Measurements from ENCODE around the gene SEMA4D. TPM values are rescaled to one million over a fixed set of nuclear protein-coding genes. Genes with fewer than 3 reads are reported as not detected.
A peak's percentile ranks its signal among the peaks of the same experiment; 100 is the strongest.

The SEMA4D gene
- total and polyA plus RNA-seq, 4 donors = 1.4 to 26.2 (median 13.5) TPM

- Histone ChIP-seq H3K4me3 (ENCODE audit: low read length in 2 of 2) (no peak overlapping the region), H3K4me1 (ENCODE audit: control insufficient read depth in 1 of 2, insufficient read depth in 2 of 2, low read length in 2 of 2) (no peaks in the 10 kb centered on the region), H3K27ac (ENCODE audit: low read depth in 1 of 2, low read length in 2 of 2) (no peak overlapping the region), H3K36me3 (ENCODE audit: control insufficient read depth in 1 of 2, insufficient read depth in 2 of 2, low read length in 1 of 2) (no peaks in the 10 kb centered on the region), H3K27me3 (ENCODE audit: control insufficient read depth in 1 of 2, insufficient read depth in 2 of 2, low read length in 1 of 2) (no peaks in the 10 kb centered on the region), H3K9me3 (ENCODE audit: control insufficient read depth, low read length) (no peaks in the 10 kb centered on the region)
- ATAC-seq (ENCODE audit: low FRiP score) (no peak), DNase-seq (no peak)
- WGBS, 2 donors = 89% methylated on average over 6 of the region's 6 CpGs
- intact Hi-C loops (cut with DNase I) = no loop called here
Observed at GRCh38 chr9:89470224-89470839, 27.6 kb downstream of the SEMA4D start.

- Histone ChIP-seq H3K4me3 (ENCODE audit: low read length in 2 of 2) (no peak overlapping the region), H3K9me3 (ENCODE audit: control insufficient read depth, low read length) (no peaks in the 10 kb centered on the region), H3K36me3 (ENCODE audit: control insufficient read depth in 1 of 2, insufficient read depth in 2 of 2, low read length in 1 of 2) (no peaks in the 10 kb centered on the region), H3K4me1 (ENCODE audit: control insufficient read depth in 1 of 2, insufficient read depth in 2 of 2, low read length in 2 of 2) (no peaks in the 10 kb centered on the region), H3K27ac (ENCODE audit: low read depth in 1 of 2, low read length in 2 of 2) (no peak overlapping the region), H3K27me3 (ENCODE audit: control insufficient read depth in 1 of 2, insufficient read depth in 2 of 2, low read length in 1 of 2) (no peaks in the 10 kb centered on the region)
- ATAC-seq (ENCODE audit: low FRiP score) (no peak), DNase-seq (no peak)
- intact Hi-C loops (cut with DNase I) = no loop called here
- 69 to 87% methylated on average over 1 of the region's 1 CpG for WGBS, 2 donors
Observed at GRCh38 chr9:89469003-89469402, 28.9 kb downstream of the SEMA4D start.

GRCh38 chr9:89468281-89468960 is 29.5 kb downstream of the SEMA4D start:
- Histone ChIP-seq H3K9me3 (ENCODE audit: control insufficient read depth, low read length) (no peaks in the 10 kb centered on the region), H3K27me3 (ENCODE audit: control insufficient read depth in 1 of 2, insufficient read depth in 2 of 2, low read length in 1 of 2) (no peaks in the 10 kb centered on the region), H3K36me3 (ENCODE audit: control insufficient read depth in 1 of 2, insufficient read depth in 2 of 2, low read length in 1 of 2) (no peaks in the 10 kb centered on the region), H3K4me1 (ENCODE audit: control insufficient read depth in 1 of 2, insufficient read depth in 2 of 2, low read length in 2 of 2) (no peaks in the 10 kb centered on the region), H3K4me3 (ENCODE audit: low read length in 2 of 2) (no peak overlapping the region), H3K27ac (ENCODE audit: low read depth in 1 of 2, low read length in 2 of 2) (no peak overlapping the region)
- no peak for ATAC-seq (ENCODE audit: low FRiP score)
- intact Hi-C loops (cut with DNase I) = no loop called here
- DNase-seq = no peak
- WGBS, 2 donors = 87 to 90% methylated on average over 7 of the region's 7 CpGs

GRCh38 chr9:89467278-89467625 is 30.7 kb downstream of the SEMA4D start:
- WGBS, 2 donors = 82 to 85% methylated on average over 3 to 4 of the region's 4 CpGs
- no peak for DNase-seq
- intact Hi-C loops (cut with DNase I) = no loop called here

GRCh38 chr9:89466451-89467277 is 31.2 kb downstream of the SEMA4D start:
- Histone ChIP-seq H3K4me1 (ENCODE audit: control insufficient read depth in 1 of 2, insufficient read depth in 2 of 2, low read length in 2 of 2) (no peaks in the 10 kb centered on the region), H3K36me3 (ENCODE audit: control insufficient read depth in 1 of 2, insufficient read depth in 2 of 2, low read length in 1 of 2) (no peaks in the 10 kb centered on the region), H3K27ac (ENCODE audit: low read depth in 1 of 2, low read length in 2 of 2) (no peak overlapping the region), H3K27me3 (ENCODE audit: control insufficient read depth in 1 of 2, insufficient read depth in 2 of 2, low read length in 1 of 2) (no peaks in the 10 kb centered on the region), H3K4me3 (ENCODE audit: low read length in 2 of 2) (no peak overlapping the region), H3K9me3 (ENCODE audit: control insufficient read depth, low read length) (no peaks in the 10 kb centered on the region)
- DNase-seq (no peak), ATAC-seq (ENCODE audit: low FRiP score) (no peak)
- WGBS, 2 donors = 89 to 90% methylated on average over 18 of the region's 18 CpGs
- intact Hi-C loops (cut with DNase I) = no loop called here

More at GRCh38 chr9:89467278-89467625, 30.7 kb downstream of the SEMA4D start:
- Histone ChIP-seq H3K27ac (ENCODE audit: low read depth in 1 of 2, low read length in 2 of 2) (no peak overlapping the region), H3K27me3 (ENCODE audit: control insufficient read depth in 1 of 2, insufficient read depth in 2 of 2, low read length in 1 of 2) (no peaks in the 10 kb centered on the region), H3K4me3 (ENCODE audit: low read length in 2 of 2) (no peak overlapping the region), H3K9me3 (ENCODE audit: control insufficient read depth, low read length) (no peaks in the 10 kb centered on the region), H3K4me1 (ENCODE audit: control insufficient read depth in 1 of 2, insufficient read depth in 2 of 2, low read length in 2 of 2) (no peaks in the 10 kb centered on the region), H3K36me3 (ENCODE audit: control insufficient read depth in 1 of 2, insufficient read depth in 2 of 2, low read length in 1 of 2) (no peaks in the 10 kb centered on the region)
- no peak for ATAC-seq (ENCODE audit: low FRiP score)

GRCh38 chr9:89465726-89466308 is 32.1 kb downstream of the SEMA4D start:
- no peaks in the 10 kb centered on the region for H3K27me3 ChIP-seq (ENCODE audit: control insufficient read depth in 1 of 2, insufficient read depth in 2 of 2, low read length in 1 of 2)
- intact Hi-C loops (cut with DNase I) = no loop called here
- 95 to 96% methylated on average over 10 of the region's 10 CpGs for WGBS, 2 donors
- H3K4me3 ChIP-seq (ENCODE audit: low read length in 2 of 2) = no peak overlapping the region
- no peak overlapping the region for H3K27ac ChIP-seq (ENCODE audit: low read depth in 1 of 2, low read length in 2 of 2)
- no peaks in the 10 kb centered on the region for H3K9me3 ChIP-seq (ENCODE audit: control insufficient read depth, low read length)
- ATAC-seq (ENCODE audit: low FRiP score) (no peak), DNase-seq (no peak)
- no peaks in the 10 kb centered on the region for H3K4me1 ChIP-seq (ENCODE audit: control insufficient read depth in 1 of 2, insufficient read depth in 2 of 2, low read length in 2 of 2)
- no peaks in the 10 kb centered on the region for H3K36me3 ChIP-seq (ENCODE audit: control insufficient read depth in 1 of 2, insufficient read depth in 2 of 2, low read length in 1 of 2)

GRCh38 chr9:89465001-89465451 is 32.9 kb downstream of the SEMA4D start:
- WGBS, 2 donors = 81 to 83% methylated on average over 7 of the region's 7 CpGs
- intact Hi-C loops (cut with DNase I) = no loop called here

GRCh38 chr9:89464300-89464901 is 33.5 kb downstream of the SEMA4D start:
- DNase-seq = peak in 1 of 2 donors; percentile 30
- no peak for ATAC-seq (ENCODE audit: low FRiP score)
- Histone ChIP-seq H3K36me3 (ENCODE audit: control insufficient read depth in 1 of 2, insufficient read depth in 2 of 2, low read length in 1 of 2) (no peaks in the 10 kb centered on the region), H3K4me1 (ENCODE audit: control insufficient read depth in 1 of 2, insufficient read depth in 2 of 2, low read length in 2 of 2) (no peaks in the 10 kb centered on the region), H3K4me3 (ENCODE audit: low read length in 2 of 2) (no peak overlapping the region), H3K27me3 (ENCODE audit: control insufficient read depth in 1 of 2, insufficient read depth in 2 of 2, low read length in 1 of 2) (no peaks in the 10 kb centered on the region), H3K27ac (ENCODE audit: low read depth in 1 of 2, low read length in 2 of 2) (no peak overlapping the region), H3K9me3 (ENCODE audit: control insufficient read depth, low read length) (no peaks in the 10 kb centered on the region)
- intact Hi-C loops (cut with DNase I) = no loop called here
- 85 to 86% methylated on average over 7 of the region's 7 CpGs for WGBS, 2 donors

More at GRCh38 chr9:89465001-89465451, 32.9 kb downstream of the SEMA4D start:
- DNase-seq (peak in 1 of 2 donors; percentile 41), ATAC-seq (ENCODE audit: low FRiP score) (no peak)
- Histone ChIP-seq H3K4me1 (ENCODE audit: control insufficient read depth in 1 of 2, insufficient read depth in 2 of 2, low read length in 2 of 2) (no peaks in the 10 kb centered on the region), H3K27ac (ENCODE audit: low read depth in 1 of 2, low read length in 2 of 2) (no peak overlapping the region), H3K9me3 (ENCODE audit: control insufficient read depth, low read length) (no peaks in the 10 kb centered on the region), H3K36me3 (ENCODE audit: control insufficient read depth in 1 of 2, insufficient read depth in 2 of 2, low read length in 1 of 2) (no peaks in the 10 kb centered on the region), H3K27me3 (ENCODE audit: control insufficient read depth in 1 of 2, insufficient read depth in 2 of 2, low read length in 1 of 2) (no peaks in the 10 kb centered on the region), H3K4me3 (ENCODE audit: low read length in 2 of 2) (no peak overlapping the region)

All from aorta (tissue), 5 donors.